Pancreas (tissue), 10 donors: ENCODE results near the gene CHRNB4. TPM values are rescaled to one million over a fixed set of nuclear protein-coding genes. Genes with fewer than 3 reads are reported as not detected.
"Not testable (repeated sequence)": the region's sequence is repeated elsewhere in the genome, so short reads cannot be mapped to it uniquely, and the experiment has no call there.

Source experiments
- ATAC-seq, 4 donors: fragments of 200-7000 bp; cut with Tn5 transposase; one replicate each; pipeline versions ENCODE4 v1.8.0 to v1.9.1; 2020; ENCODE audit warnings: mild to moderate bottlenecking in 4 of 4, moderate library complexity in 4 of 4
- DNase-seq, 6 donors: peaks; one replicate each; pipeline ENCODE4 v3.0.0-alpha.2; 2020
- FAIRE-seq: peaks from 2 replicates; lab custom pipeline; 2012; peaks lifted over from hg19 to GRCh38; lab: Jason Lieb, UNC
- H3K27ac ChIP-seq, 4 donors: fragments of 200-600 bp; sonication (generic); 1 replicate in 3 of 4; 2 replicates in 1 of 4; pipeline versions ENCODE4 v1.5.0 to v1.8.0; 2020
- H3K27me3 ChIP-seq, 4 donors: fragments of 200-600 bp; one replicate each; pipeline ENCODE4 v1.8.0; 2021
- H3K36me3 ChIP-seq, 3 donors: fragments of 200-600 bp; sonication (generic) in 1 of 3; one replicate each; pipeline versions ENCODE4 v1.5.0 to v1.8.0; 2020 to 2021
- H3K4me1 ChIP-seq, 3 donors: fragments of 200-600 bp; one replicate each; pipeline ENCODE4 v1.8.0; 2021
- H3K4me3 ChIP-seq, 4 donors: fragments of 200-600 bp; sonication (generic) in 2 of 4; one replicate each; pipeline versions ENCODE4 v1.5.0 to v1.8.0; 2020 to 2021
- H3K9me3 ChIP-seq, 4 donors: fragments of 200-600 bp; one replicate each; pipeline ENCODE4 v1.8.0; 2021
- CTCF ChIP-seq, 4 donors: fragments of 200-600 bp; sonication (generic) in 3 of 4; IDR thresholded peaks; one replicate each; pipeline versions ENCODE4 v1.5.0 to v1.8.0; 2021; ENCODE audit warnings: antibody characterized with exemption in 4 of 4
- WGBS, 2 donors: extraction: QIAGEN DNeasy Blood & Tissue Kit; methylation state at CpG; one replicate each; pipeline ENCODE4 v1.1.7; 2013; 5-methylcytosine and 5-hydroxymethylcytosine counted together
- intact Hi-C, 3 donors: fragments of 100-400 bp; cut with DNase I; formaldehyde crosslinking; loops; one replicate each; pipeline versions ENCODE4 v1.11.1 to v1.14.2; 2022
- polyA plus RNA-seq, 2 donors: library from polyadenylated mRNA; stranded (reverse); fragments of 200-250 nt; gene quantifications; one replicate each; pipeline ENCODE4 v1.2.3, GENCODE V29; 2013
- total RNA-seq, 6 donors: library from RNA; stranded (reverse); fragmentation: NEBNext Ultra II Directional in 4 of 6; extraction: Animal tissue kit (Norgen Biotek cat#: 25700) in 4 of 6; gene quantifications; one replicate each; pipeline versions ENCODE4 v1.2.1 to v1.2.4, GENCODE V29; 2021 to 2023
- donor health status: healthy with polysubstance abuse.
- donor health status: DM: no; HTN: no; CAD: no; lungs with moderate emphysema.
- donor health status: DM: no; HTN: no; CAD: no.
- donor health status: control.
- donor health status: control.
- donor health status: Bipolar disorder and iron deficiency.
- donor health status: DM: yes; HTN: yes; CAD: no.
- donor health status: DM: no; HTN: no; CAD: no.
- donor health status: DM: no; HTN: no; CAD: no.
- donor health status: DM: yes; HTN: yes; CAD: no.

The CHRNB4 gene
- total and polyA plus RNA-seq, 8 donors = 0.02 to 0.18 TPM; not detected in 6

- intact Hi-C loops = loop anchor here in 1 of 3 donors (10.0 kb wide), 1 partner anchor 141 kb away; no protein-coding TSS in a partner anchor
- Histone ChIP-seq H3K4me1 (no peaks in the 10 kb centered on the region), H3K27me3 (peaks cover 0 to 1% (median 0%) of the 10 kb centered on the region in 4 donors), H3K36me3 (no peaks in the 10 kb centered on the region), H3K9me3 (no peaks in the 10 kb centered on the region), H3K4me3 (no peak overlapping the region), H3K27ac (no peak overlapping the region)
- no peak for ATAC-seq
- 61 to 72% methylated on average over 3 of the region's 3 CpGs for WGBS, 2 donors
- FAIRE-seq = no peak
- no peak for DNase-seq
- no peak for TF ChIP-seq CTCF (IDR thresholded peaks at IDR 0.05)
Observed at GRCh38 chr15:78614021-78614420, 27.0 kb downstream of the CHRNB4 start.

- H3K4me1 ChIP-seq, H3K36me3 ChIP-seq, ATAC-seq, DNase-seq, FAIRE-seq, H3K27ac ChIP-seq, H3K27me3 ChIP-seq, H3K9me3 ChIP-seq, intact Hi-C loops, H3K4me3 ChIP-seq: not testable (repeated sequence)
- 66 to 91% methylated on average over 2 to 3 of the region's 3 CpGs for WGBS, 2 donors
Observed at GRCh38 chr15:78609551-78609950, 31.5 kb downstream of the CHRNB4 start.

- ATAC-seq (no peak), DNase-seq (no peak), FAIRE-seq (no peak)
- Histone ChIP-seq H3K9me3 (no peaks in the 10 kb centered on the region), H3K27me3 (no peaks in the 10 kb centered on the region), H3K36me3 (no peaks in the 10 kb centered on the region), H3K4me1 (no peaks in the 10 kb centered on the region), H3K4me3 (no peak overlapping the region), H3K27ac (no peak overlapping the region)
- intact Hi-C loops = no loop called here
- no peak for TF ChIP-seq CTCF (IDR thresholded peaks at IDR 0.05)
- 73 to 82% methylated on average over 4 of the region's 4 CpGs for WGBS, 2 donors
Observed at GRCh38 chr15:78605680-78606079, 35.3 kb downstream of the CHRNB4 start.

GRCh38 chr15:78605201-78605600 lies 35.8 kb downstream of the CHRNB4 start:
- Histone ChIP-seq H3K36me3 (no peaks in the 10 kb centered on the region), H3K4me3 (no peak overlapping the region), H3K27me3 (no peaks in the 10 kb centered on the region), H3K9me3 (no peaks in the 10 kb centered on the region), H3K4me1 (no peaks in the 10 kb centered on the region), H3K27ac (no peak overlapping the region)
- no peak for ATAC-seq
- intact Hi-C loops = no loop called here
- WGBS, 2 donors = 82 to 83% methylated on average over 5 of the region's 5 CpGs
- no peak for FAIRE-seq
- no peak for TF ChIP-seq CTCF (IDR thresholded peaks at IDR 0.05)
- no peak for DNase-seq

GRCh38 chr15:78604420-78604819 lies 36.6 kb downstream of the CHRNB4 start:
- no peak for DNase-seq
- Histone ChIP-seq H3K27me3 (no peaks in the 10 kb centered on the region), H3K27ac (no peak overlapping the region), H3K9me3 (no peaks in the 10 kb centered on the region), H3K4me3 (no peak overlapping the region), H3K4me1 (no peaks in the 10 kb centered on the region), H3K36me3 (no peaks in the 10 kb centered on the region)
- no peak for FAIRE-seq
- intact Hi-C loops = no loop called here
- TF ChIP-seq CTCF (IDR thresholded peaks at IDR 0.05) = no peak
- WGBS, 2 donors = 66 to 71% methylated on average over 2 of the region's 2 CpGs
- no peak for ATAC-seq
